T-helper 9 cell (primary cell): Measurements from ENCODE around the gene GDA.
A peak's percentile ranks its signal among the peaks of the same experiment; 100 is the strongest.
"Not testable (repeated sequence)": the region's sequence is repeated elsewhere in the genome, so short reads cannot be mapped to it uniquely, and the experiment has no call there.

Source experiments
- DNase-seq: peaks from one replicate; pipeline ENCODE4 v3.0.0-alpha.2; 2020

The GDA gene

GRCh38 chr9:72211047-72211446 is 61.8 kb downstream of the GDA start:
- DNase-seq, result no peak

- DNase-seq, result no peak
Measured at GRCh38 chr9:72213906-72214305, 64.7 kb downstream of the GDA start.

GRCh38 chr9:72217306-72217842 is 68.1 kb downstream of the GDA start:
- no peak for DNase-seq

GRCh38 chr9:72220589-72220988 is 71.3 kb downstream of the GDA start:
- DNase-seq, result no peak

GRCh38 chr9:72226146-72226812 is 77.0 kb downstream of the GDA start:
- DNase-seq, result no peak

- no peak for DNase-seq
Measured at GRCh38 chr9:72228282-72228681, 79.0 kb downstream of the GDA start.

GRCh38 chr9:72232778-72233177 is 83.5 kb downstream of the GDA start:
- DNase-seq, result no peak

- no peak for DNase-seq
Measured at GRCh38 chr9:72247549-72247948, 98.3 kb downstream of the GDA start.

- DNase-seq, result no peak
Measured at GRCh38 chr9:72251589-72251988, 102.3 kb downstream of the GDA start.

GRCh38 chr9:72254901-72255545 is 105.8 kb downstream of the GDA start:
- DNase-seq, result no peak

- DNase-seq, result no peak
Measured at GRCh38 chr9:72255569-72255968, 106.3 kb downstream of the GDA start.

- DNase-seq, result no peak
Measured at GRCh38 chr9:72256931-72257330, 107.7 kb downstream of the GDA start.

GRCh38 chr9:72257814-72258213 is 108.6 kb downstream of the GDA start:
- no peak for DNase-seq

- DNase-seq, result no peak
Measured at GRCh38 chr9:72262063-72262462, 112.8 kb downstream of the GDA start.

GRCh38 chr9:72263572-72263971 is 114.3 kb downstream of the GDA start:
- DNase-seq, result no peak

GRCh38 chr9:72268961-72269360 is 119.7 kb downstream of the GDA start:
- no peak for DNase-seq

- DNase-seq, result not testable (repeated sequence)
Measured at GRCh38 chr9:72270359-72270758, 121.1 kb downstream of the GDA start.

- DNase-seq, result peak; percentile 32
Measured at GRCh38 chr9:72271613-72272478, 122.6 kb downstream of the GDA start.

GRCh38 chr9:72274441-72274840 is 125.2 kb downstream of the GDA start:
- no peak for DNase-seq

- no peak for DNase-seq
Measured at GRCh38 chr9:72274916-72275315, 125.7 kb downstream of the GDA start.

GRCh38 chr9:72276429-72276828 is 127.2 kb downstream of the GDA start:
- DNase-seq, result no peak

GRCh38 chr9:72278959-72279358 is 129.7 kb downstream of the GDA start:
- no peak for DNase-seq

- peak; percentile 58 for DNase-seq
Measured at GRCh38 chr9:72280913-72281500, 131.8 kb downstream of the GDA start.
